HEK293 (cell line): ENCODE measurements around the gene PPP1R3F.
"Not testable (repeated sequence)": the region's sequence is repeated elsewhere in the genome, so short reads cannot be mapped to it uniquely, and the experiment has no call there.

Experiments
- CTCF ChIA-PET: fragments of 350-600 bp; formaldehyde crosslinking; extraction: SDS; loops from one replicate; lab custom pipeline; 2021; ENCODE audit warnings: antibody characterized with exemption; lab: Yijun Ruan, JAX
- POLR2A ChIA-PET: fragments of 300-600 bp; formaldehyde crosslinking; extraction: SDS; loops from one replicate; lab custom pipeline; 2020; ENCODE audit warnings: antibody characterized with exemption, inconsistent platforms; lab: Yijun Ruan, JAX
- H3K27ac ChIP-seq: fragments of 200-500 bp; sonication (Bioruptor generic); 2 replicates; pipeline ENCODE4 v1.5.1; 2014; ENCODE audit warnings: low read depth, low read length, control low read depth, inconsistent platforms; ENCODE audit errors: extremely low read depth
- H3K36me3 ChIP-seq, 2 experiments: fragments of 200-500 bp in 1 of 2; sonication (Bioruptor generic) in 1 of 2; 1 replicate in 1 of 2; 2 replicates in 1 of 2; pipeline ENCODE4 v1.5.1; 2014 to 2017; ENCODE audit warnings: inconsistent platforms in 2 of 2, low read length in 2 of 2; ENCODE audit not compliant: control insufficient read depth in 2 of 2, insufficient read depth in 1 of 2
- H3K4me1 ChIP-seq: fragments of 200-500 bp; sonication (Bioruptor generic); 2 replicates; pipeline ENCODE4 v1.5.1; 2014; ENCODE audit warnings: mild to moderate bottlenecking, low read length, inconsistent platforms; ENCODE audit not compliant: control insufficient read depth, insufficient read depth
- H3K4me3 ChIP-seq: 2 replicates; pipeline ENCODE4 v1.5.1; 2011; ENCODE audit warnings: low read depth, mild to moderate bottlenecking, control low read depth, low read length, moderate library complexity
- H3K9me3 ChIP-seq: fragments of 200-500 bp; sonication (Bioruptor generic); 2 replicates; pipeline ENCODE4 v1.5.1; 2014; ENCODE audit warnings: low read depth, low read length, inconsistent platforms; ENCODE audit not compliant: control insufficient read depth, insufficient read depth
- SP2 ChIP-seq: fragments of 450-650 bp; formaldehyde crosslinking; IDR thresholded peaks from 2 replicates; pipeline ENCODE4 v1.5.1; 2016; ENCODE audit warnings: missing biosample characterization, missing genetic modification characterization
- ZNF426 ChIP-seq: fragments of 450-650 bp; formaldehyde crosslinking; IDR thresholded peaks from 2 replicates; pipeline ENCODE4 v1.5.1; 2017; ENCODE audit warnings: missing biosample characterization, missing genetic modification characterization, mild to moderate bottlenecking, inconsistent platforms, moderate library complexity
- TF ChIP-seq, protein P1 (sequence below): fragments of 450-650 bp; formaldehyde crosslinking; IDR thresholded peaks from 2 replicates; pipeline ENCODE4 v1.5.1; 2016; ENCODE audit warnings: missing biosample characterization, missing genetic modification characterization

Gene PPP1R3F

GRCh38 chrX:49316085-49316484 is 46.5 kb downstream of the PPP1R3F start (continued):
- TF ChIP-seq, protein P1, sequence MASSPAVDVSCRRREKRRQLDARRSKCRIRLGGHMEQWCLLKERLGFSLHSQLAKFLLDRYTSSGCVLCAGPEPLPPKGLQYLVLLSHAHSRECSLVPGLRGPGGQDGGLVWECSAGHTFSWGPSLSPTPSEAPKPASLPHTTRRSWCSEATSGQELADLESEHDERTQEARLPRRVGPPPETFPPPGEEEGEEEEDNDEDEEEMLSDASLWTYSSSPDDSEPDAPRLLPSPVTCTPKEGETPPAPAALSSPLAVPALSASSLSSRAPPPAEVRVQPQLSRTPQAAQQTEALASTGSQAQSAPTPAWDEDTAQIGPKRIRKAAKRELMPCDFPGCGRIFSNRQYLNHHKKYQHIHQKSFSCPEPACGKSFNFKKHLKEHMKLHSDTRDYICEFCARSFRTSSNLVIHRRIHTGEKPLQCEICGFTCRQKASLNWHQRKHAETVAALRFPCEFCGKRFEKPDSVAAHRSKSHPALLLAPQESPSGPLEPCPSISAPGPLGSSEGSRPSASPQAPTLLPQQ (tag by site-specific recombination) = no peak
- TF ChIP-seq ZNF426 (tag by site-specific recombination) (no peak), SP2 (tag by site-specific recombination) (no peak)

- POLR2A ChIA-PET = not testable (repeated sequence)
Measured at GRCh38 chrX:49321737-49322136, 52.1 kb downstream of the PPP1R3F start, which contains the start of gene GAGE12J. TSS of gene GAGE12J (plus strand) at chrX:49322037. CDS start at chrX:49323194, 1,157 bp downstream.

GRCh38 chrX:49322266-49322665 is 52.7 kb downstream of the PPP1R3F start:
- H3K9me3 ChIP-seq, H3K36me3 ChIP-seq, POLR2A ChIA-PET, H3K4me1 ChIP-seq, H3K27ac ChIP-seq, CTCF ChIA-PET, H3K4me3 ChIP-seq: not testable (repeated sequence)

More at GRCh38 chrX:49321737-49322136, 52.1 kb downstream of the PPP1R3F start, which contains the start of gene GAGE12J:
- H3K27ac ChIP-seq, H3K4me3 ChIP-seq, H3K9me3 ChIP-seq, H3K4me1 ChIP-seq, CTCF ChIA-PET, H3K36me3 ChIP-seq: not testable (repeated sequence)

- H3K9me3 ChIP-seq, H3K4me3 ChIP-seq, H3K27ac ChIP-seq, CTCF ChIA-PET, H3K36me3 ChIP-seq, POLR2A ChIA-PET, H3K4me1 ChIP-seq: not testable (repeated sequence)
Measured at GRCh38 chrX:49323735-49324134, 54.1 kb downstream of the PPP1R3F start.

DNA sequence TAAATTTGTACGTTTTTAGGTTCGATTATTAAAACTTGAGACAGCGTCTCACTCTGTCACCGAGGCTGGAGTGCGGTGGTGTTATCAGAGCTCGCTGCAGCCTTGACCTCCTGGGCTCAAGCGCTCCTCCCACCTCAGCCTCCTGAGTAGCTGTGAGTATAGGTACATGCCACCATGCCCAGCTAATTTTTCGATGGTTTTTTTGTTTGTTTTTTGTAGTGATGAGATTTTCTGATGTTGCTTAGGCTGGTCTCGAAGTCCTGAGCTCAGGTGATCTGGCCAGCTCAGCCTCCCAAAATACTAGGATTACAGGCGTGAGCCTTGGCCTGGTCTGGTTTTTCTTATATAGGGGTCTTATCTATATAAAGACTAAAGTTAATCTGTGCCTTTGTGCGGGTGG is 60.8 kb downstream of the PPP1R3F start:
- POLR2A ChIA-PET, H3K4me3 ChIP-seq, H3K36me3 ChIP-seq, H3K27ac ChIP-seq, CTCF ChIA-PET, H3K9me3 ChIP-seq, H3K4me1 ChIP-seq: not testable (repeated sequence)

DNA sequence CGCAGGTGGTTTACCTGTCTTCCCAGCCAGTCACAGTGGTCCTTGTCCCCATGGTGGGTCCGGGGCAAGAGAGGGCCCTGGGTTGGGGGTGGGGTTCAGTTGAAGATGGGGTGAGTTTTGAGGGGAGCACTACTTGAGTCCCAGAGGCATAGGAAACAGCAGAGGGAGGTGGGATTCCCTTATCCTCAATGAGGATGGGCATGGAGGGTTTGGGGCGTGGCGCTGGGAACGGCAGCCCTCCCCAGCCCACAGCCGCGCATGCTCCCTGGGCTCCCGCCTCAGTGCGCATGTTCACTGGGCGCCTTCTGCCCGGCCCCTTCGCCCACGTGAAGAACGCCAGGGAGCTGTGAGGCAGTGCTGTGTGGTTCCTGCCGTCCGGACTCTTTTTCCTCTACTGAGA is 61.7 kb downstream of the PPP1R3F start, which contains the start of gene GAGE13:
Gene GAGE13 (plus strand): TSS at position 301 of the 400 bp plus-strand sequence. CDS start 1,156 bp downstream, outside the sequence.
- H3K36me3 ChIP-seq, H3K27ac ChIP-seq, H3K4me1 ChIP-seq, POLR2A ChIA-PET, H3K4me3 ChIP-seq, CTCF ChIA-PET, H3K9me3 ChIP-seq: not testable (repeated sequence)

GRCh38 chrX:49331841-49332240 is 62.2 kb downstream of the PPP1R3F start:
- H3K4me1 ChIP-seq, H3K9me3 ChIP-seq, H3K4me3 ChIP-seq, H3K36me3 ChIP-seq, CTCF ChIA-PET, POLR2A ChIA-PET, H3K27ac ChIP-seq: not testable (repeated sequence)
